ENCODE results near the gene CEMP1. TPM values are rescaled to one million over a fixed set of nuclear protein-coding genes. Genes with fewer than 3 reads are reported as not detected.

The CEMP1 gene
- total and polyA plus RNA-seq, 5 donors, result 0.27 TPM; not detected in 4

- DNase-seq (peak; percentile 81 to 92 (median 92)), ATAC-seq (peak in 1 of 2 donors; percentile 45)
- Histone ChIP-seq H3K4me1 (ENCODE audit: control insufficient read depth, insufficient read depth, low read length) (peaks cover 11% of the 10 kb centered on the region), H3K27me3 (ENCODE audit: control insufficient read depth, insufficient read depth) (no peaks in the 10 kb centered on the region), H3K27ac (ENCODE audit: low read length) (no peak overlapping the region), H3K4me3 (ENCODE audit: low read length) (no peak overlapping the region), H3K9me3 (ENCODE audit: control insufficient read depth, low read length) (no peaks in the 10 kb centered on the region)
- intact Hi-C loops (cut with DNase I), result no loop called here
- 40% methylated on average over 24 of the region's 24 CpGs for WGBS
These were observed 19.9 kb downstream of the CEMP1 start for GRCh38 chr16:2511128-2511800.

- no peaks in the 10 kb centered on the region for H3K4me1 ChIP-seq (ENCODE audit: control insufficient read depth, insufficient read depth, low read length)
- no peak overlapping the region for H3K4me3 ChIP-seq (ENCODE audit: low read length)
- DNase-seq, result peak in 2 of 3 donors; percentile 40 to 51
- ATAC-seq, result no peak
- WGBS, result 88% methylated on average over 18 of the region's 18 CpGs
- H3K9me3 ChIP-seq (ENCODE audit: control insufficient read depth, low read length), result no peaks in the 10 kb centered on the region
- no peak overlapping the region for H3K27ac ChIP-seq (ENCODE audit: low read length)
- intact Hi-C loops (cut with DNase I), result no loop called here
- H3K27me3 ChIP-seq (ENCODE audit: control insufficient read depth, insufficient read depth), result no peaks in the 10 kb centered on the region
These were observed 22.3 kb downstream of the CEMP1 start for GRCh38 chr16:2508722-2509400.

- no peaks in the 10 kb centered on the region for H3K9me3 ChIP-seq (ENCODE audit: control insufficient read depth, low read length)
- DNase-seq (peak; percentile 52 to 86 (median 85)), ATAC-seq (peak; percentile 53 to 56)
- H3K27me3 ChIP-seq (ENCODE audit: control insufficient read depth, insufficient read depth), result no peaks in the 10 kb centered on the region
- H3K4me3 ChIP-seq (ENCODE audit: low read length), result no peak overlapping the region
- WGBS, result 84% methylated on average over 11 of the region's 11 CpGs
- no peaks in the 10 kb centered on the region for H3K4me1 ChIP-seq (ENCODE audit: control insufficient read depth, insufficient read depth, low read length)
- intact Hi-C loops (cut with DNase I), result no loop called here
- no peak overlapping the region for H3K27ac ChIP-seq (ENCODE audit: low read length)
These were observed 23.5 kb downstream of the CEMP1 start for GRCh38 chr16:2507665-2508064.

- intact Hi-C loops (cut with DNase I), result no loop called here
- WGBS, result 73% methylated on average over 14 of the region's 14 CpGs
- no peak overlapping the region for H3K4me3 ChIP-seq (ENCODE audit: low read length)
- no peak overlapping the region for H3K27ac ChIP-seq (ENCODE audit: low read length)
- H3K27me3 ChIP-seq (ENCODE audit: control insufficient read depth, insufficient read depth), result no peaks in the 10 kb centered on the region
- DNase-seq (peak in 2 of 3 donors; percentile 72 to 80), ATAC-seq (peak; percentile 1 to 5)
- no peaks in the 10 kb centered on the region for H3K4me1 ChIP-seq (ENCODE audit: control insufficient read depth, insufficient read depth, low read length)
- no peaks in the 10 kb centered on the region for H3K9me3 ChIP-seq (ENCODE audit: control insufficient read depth, low read length)
These were observed 24.1 kb downstream of the CEMP1 start for GRCh38 chr16:2507052-2507659.

- Histone ChIP-seq H3K9me3 (ENCODE audit: control insufficient read depth, low read length) (no peaks in the 10 kb centered on the region), H3K4me3 (ENCODE audit: low read length) (no peak overlapping the region), H3K27ac (ENCODE audit: low read length) (no peak overlapping the region), H3K27me3 (ENCODE audit: control insufficient read depth, insufficient read depth) (no peaks in the 10 kb centered on the region), H3K4me1 (ENCODE audit: control insufficient read depth, insufficient read depth, low read length) (peaks cover 2% of the 10 kb centered on the region)
- peak in 1 of 3 donors; percentile 41 for DNase-seq
- no peak for ATAC-seq
- intact Hi-C loops (cut with DNase I), result no loop called here
- 83% methylated on average over 14 of the region's 14 CpGs for WGBS
These were observed 25.5 kb downstream of the CEMP1 start for GRCh38 chr16:2505695-2506094.

GRCh38 chr16:2501946-2502895, 29.0 kb downstream of the CEMP1 start:
- Histone ChIP-seq H3K27me3 (ENCODE audit: control insufficient read depth, insufficient read depth) (no peaks in the 10 kb centered on the region), H3K27ac (ENCODE audit: low read length) (no peak overlapping the region), H3K9me3 (ENCODE audit: control insufficient read depth, low read length) (no peaks in the 10 kb centered on the region), H3K4me1 (ENCODE audit: control insufficient read depth, insufficient read depth, low read length) (peaks cover 12% of the 10 kb centered on the region), H3K4me3 (ENCODE audit: low read length) (no peak overlapping the region)
- peak in 1 of 3 donors; percentile 53 for DNase-seq
- intact Hi-C loops (cut with DNase I), result loop anchor here in 1 of 4 donors (2.0 to 5.0 kb wide), 2 partner anchors 75 to 159 kb away; partner anchors contain the start of gene CCNF
- no peak for ATAC-seq
- 75% methylated on average over 18 of the region's 18 CpGs for WGBS

- Histone ChIP-seq H3K4me3 (ENCODE audit: low read length) (no peak overlapping the region), H3K27me3 (ENCODE audit: control insufficient read depth, insufficient read depth) (no peaks in the 10 kb centered on the region), H3K27ac (ENCODE audit: low read length) (no peak overlapping the region), H3K4me1 (ENCODE audit: control insufficient read depth, insufficient read depth, low read length) (peaks cover 12% of the 10 kb centered on the region), H3K9me3 (ENCODE audit: control insufficient read depth, low read length) (no peaks in the 10 kb centered on the region)
- peak; percentile 81 to 95 (median 94) for DNase-seq
- intact Hi-C loops (cut with DNase I), result loop anchor here in 1 of 4 donors (2.0 to 5.0 kb wide), 2 partner anchors 74 to 158 kb away; partner anchors contain the start of gene CCNF
- WGBS, result 37% methylated on average over 23 of the region's 23 CpGs
- ATAC-seq, result peak; percentile 82 to 84
These were observed 30.1 kb downstream of the CEMP1 start for GRCh38 chr16:2500918-2501750.

GRCh38 chr16:2500430-2500917, 30.7 kb downstream of the CEMP1 start:
- ATAC-seq (no peak), DNase-seq (peak in 1 of 3 donors; percentile 75)
- 87% methylated on average over 20 of the region's 20 CpGs for WGBS
- H3K4me3 ChIP-seq (ENCODE audit: low read length), result no peak overlapping the region
- H3K27me3 ChIP-seq (ENCODE audit: control insufficient read depth, insufficient read depth), result no peaks in the 10 kb centered on the region
- H3K4me1 ChIP-seq (ENCODE audit: control insufficient read depth, insufficient read depth, low read length), result peaks cover 12% of the 10 kb centered on the region
- no peaks in the 10 kb centered on the region for H3K9me3 ChIP-seq (ENCODE audit: control insufficient read depth, low read length)
- intact Hi-C loops (cut with DNase I), result loop anchor here in 1 of 4 donors (2.0 to 5.0 kb wide), 2 partner anchors 73 to 158 kb away; partner anchors contain the start of gene CCNF
- no peak overlapping the region for H3K27ac ChIP-seq (ENCODE audit: low read length)

GRCh38 chr16:2499890-2500429, 31.2 kb downstream of the CEMP1 start:
- H3K27ac ChIP-seq (ENCODE audit: low read length), result no peak overlapping the region
- peaks cover 12% of the 10 kb centered on the region for H3K4me1 ChIP-seq (ENCODE audit: control insufficient read depth, insufficient read depth, low read length)
- ATAC-seq, result no peak

More at GRCh38 chr16:2499890-2500429, 31.2 kb downstream of the CEMP1 start:
- no peaks in the 10 kb centered on the region for H3K27me3 ChIP-seq (ENCODE audit: control insufficient read depth, insufficient read depth)
- no peaks in the 10 kb centered on the region for H3K9me3 ChIP-seq (ENCODE audit: control insufficient read depth, low read length)
- no peak overlapping the region for H3K4me3 ChIP-seq (ENCODE audit: low read length)
- intact Hi-C loops (cut with DNase I), result loop anchor here in 3 of 4 donors (2.0 to 10.0 kb wide), 4 partner anchors 73 to 165 kb away; partner anchors contain the start of genes ABCA3 (in 1 of the 3) and CCNF (in 1 of the 3)
- DNase-seq, result peak in 1 of 3 donors; percentile 53
- 93% methylated on average over 29 of the region's 29 CpGs for WGBS
